ENCODE measurements around the gene SBF2. TPM values are rescaled to one million over a fixed set of nuclear protein-coding genes. Genes with fewer than 3 reads are reported as not detected.
A peak's percentile ranks its signal among the peaks of the same experiment; 100 is the strongest.

The SBF2 gene
- total RNA-seq, 2 experiments from 2014 or later, result 14.2 to 15.2 TPM

DNA sequence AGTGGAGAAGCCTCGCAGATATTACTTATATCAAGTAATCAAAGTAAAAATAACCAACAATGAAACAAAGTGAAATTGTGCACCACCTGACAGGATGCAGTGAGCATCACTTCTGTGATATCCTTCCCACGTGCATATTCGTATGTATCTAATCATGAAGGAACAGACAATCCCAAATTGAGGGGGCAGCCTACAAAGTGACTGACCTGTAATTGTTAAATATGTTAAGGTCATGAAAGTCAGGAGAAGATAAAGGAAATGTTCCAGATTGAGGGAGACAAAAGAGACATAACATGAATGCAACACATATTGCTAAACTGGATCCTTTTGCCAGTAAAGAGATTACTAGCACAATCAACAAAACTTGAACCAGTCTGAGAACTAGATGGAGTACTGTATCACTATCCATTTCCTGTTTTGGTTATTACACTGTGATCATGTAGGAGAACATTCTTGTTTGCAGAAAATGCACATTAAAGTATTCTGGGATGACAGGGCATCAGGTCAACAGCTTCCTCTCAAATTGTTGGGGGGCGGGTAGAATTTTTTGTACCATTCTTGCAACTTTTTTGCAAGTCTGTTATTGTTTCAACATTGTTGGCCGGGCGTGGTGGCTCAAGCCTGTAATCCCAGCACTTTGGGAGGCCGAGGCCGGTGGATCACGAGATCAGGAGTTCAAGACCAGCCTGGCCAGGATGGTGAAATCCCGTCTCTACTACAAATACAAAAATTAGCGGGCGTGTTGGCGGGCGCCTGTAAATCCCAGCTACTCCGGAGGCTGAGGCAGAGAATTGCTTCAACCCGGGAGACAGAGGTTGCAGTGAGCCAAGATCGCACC, 2.0 kb downstream of the SBF2 start:
- Histone ChIP-seq H3K27me3 (ENCODE audit: control insufficient read depth in 1 of 2, insufficient read depth in 2 of 2, low read length in 2 of 2) (peaks cover 5 to 23% of the 10 kb centered on the region in 2 experiments), H3K4me1 (ENCODE audit: insufficient read depth, low read length) (peaks cover 24% of the 10 kb centered on the region), H3K9me3 (ENCODE audit: control insufficient read depth in 1 of 2, insufficient read depth in 1 of 2, low read length in 2 of 2) (peaks cover 0 to 3% of the 10 kb centered on the region in 2 experiments), H3K27ac (ENCODE audit: low read depth in 1 of 2, low read length in 2 of 2) (no peak overlapping the region), H3K36me3 (ENCODE audit: insufficient read depth, low read length) (no peaks in the 10 kb centered on the region), H3K4me3 (ENCODE audit: low read length) (no peak overlapping the region)
- TF ChIP-seq, protein P1, sequence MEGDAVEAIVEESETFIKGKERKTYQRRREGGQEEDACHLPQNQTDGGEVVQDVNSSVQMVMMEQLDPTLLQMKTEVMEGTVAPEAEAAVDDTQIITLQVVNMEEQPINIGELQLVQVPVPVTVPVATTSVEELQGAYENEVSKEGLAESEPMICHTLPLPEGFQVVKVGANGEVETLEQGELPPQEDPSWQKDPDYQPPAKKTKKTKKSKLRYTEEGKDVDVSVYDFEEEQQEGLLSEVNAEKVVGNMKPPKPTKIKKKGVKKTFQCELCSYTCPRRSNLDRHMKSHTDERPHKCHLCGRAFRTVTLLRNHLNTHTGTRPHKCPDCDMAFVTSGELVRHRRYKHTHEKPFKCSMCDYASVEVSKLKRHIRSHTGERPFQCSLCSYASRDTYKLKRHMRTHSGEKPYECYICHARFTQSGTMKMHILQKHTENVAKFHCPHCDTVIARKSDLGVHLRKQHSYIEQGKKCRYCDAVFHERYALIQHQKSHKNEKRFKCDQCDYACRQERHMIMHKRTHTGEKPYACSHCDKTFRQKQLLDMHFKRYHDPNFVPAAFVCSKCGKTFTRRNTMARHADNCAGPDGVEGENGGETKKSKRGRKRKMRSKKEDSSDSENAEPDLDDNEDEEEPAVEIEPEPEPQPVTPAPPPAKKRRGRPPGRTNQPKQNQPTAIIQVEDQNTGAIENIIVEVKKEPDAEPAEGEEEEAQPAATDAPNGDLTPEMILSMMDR (IDR thresholded peaks at IDR 0.05), result no peak
- H3K27ac Mint-ChIP-seq, result no peak overlapping the region
- no peaks in the 10 kb centered on the region for H3K9me3 Mint-ChIP-seq
- peaks cover 4% of the 10 kb centered on the region for H3K36me3 Mint-ChIP-seq (ENCODE audit: low read depth)
- DNase-seq (no peak), ATAC-seq (ENCODE audit: poor library complexity) (no peak)
- peak overlapping the region; percentile 84 for H3K4me3 Mint-ChIP-seq
- peaks cover 28% of the 10 kb centered on the region for H3K27me3 Mint-ChIP-seq
- CTCF ChIA-PET, result interaction anchor here (0.7 to 1.4 kb wide), 2 partner anchors 16 to 1634 kb away, joined by 3 to 4 read pairs; no protein-coding TSS in a partner anchor
- intact Hi-C loops (cut with DNase I, micrococcal nuclease), result loop anchor here in 1 of 2 experiments (5.0 to 10.0 kb wide), 4 partner anchors 163 to 1377 kb away; partner anchors contain the start of genes AKIP1 and AMPD3
- peaks cover 28% of the 10 kb centered on the region for H3K4me1 Mint-ChIP-seq (ENCODE audit: low read depth)
- POLR2A ChIA-PET, result interaction anchor here (1.1 to 1.2 kb wide), 2 partner anchors 11 to 14 kb away, joined by 3 to 6 read pairs; no protein-coding TSS in a partner anchor

DNA sequence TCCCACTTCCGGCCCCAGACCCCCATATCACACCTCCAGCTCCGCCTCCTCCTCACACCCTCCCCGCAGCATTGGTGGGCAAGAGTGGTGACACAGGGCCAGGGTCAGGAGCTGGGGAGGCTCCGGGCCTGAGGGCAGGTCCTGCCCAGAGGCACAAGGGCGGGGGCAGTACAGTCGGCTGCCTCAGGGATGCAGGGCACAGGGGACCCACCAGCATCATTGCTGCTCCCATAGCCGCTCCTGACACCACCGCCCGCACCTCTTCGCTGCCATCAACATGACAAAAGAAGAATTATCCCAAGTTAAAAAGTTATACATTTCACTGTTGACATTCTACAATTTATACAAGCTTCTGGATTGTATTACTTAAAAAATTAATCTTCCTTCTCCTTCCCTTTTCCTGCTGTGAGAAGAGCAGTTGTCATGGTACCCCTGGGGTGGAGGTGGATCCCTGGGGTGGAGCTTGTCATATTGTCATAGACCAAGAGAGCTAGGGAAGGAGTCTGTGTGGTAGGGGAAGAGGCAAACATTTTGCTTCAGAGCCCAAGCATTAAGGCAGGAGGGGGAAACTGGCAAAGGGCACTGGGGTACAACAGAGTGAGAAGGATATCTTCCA, 4.1 kb downstream of the SBF2 start:
- CTCF ChIA-PET, result no interaction called here
- H3K27me3 ChIP-seq (ENCODE audit: control insufficient read depth in 1 of 2, insufficient read depth in 2 of 2, low read length in 2 of 2), result peaks cover 5 to 8% of the 10 kb centered on the region in 2 experiments
- POLR2A ChIA-PET, result no interaction called here
- peaks cover 1% of the 10 kb centered on the region for H3K36me3 Mint-ChIP-seq (ENCODE audit: low read depth)
- H3K4me1 ChIP-seq (ENCODE audit: insufficient read depth, low read length), result peaks cover 20% of the 10 kb centered on the region
- no peak overlapping the region for H3K27ac ChIP-seq (ENCODE audit: low read depth in 1 of 2, low read length in 2 of 2)
- H3K9me3 ChIP-seq (ENCODE audit: control insufficient read depth in 1 of 2, insufficient read depth in 1 of 2, low read length in 2 of 2), result peaks cover 0 to 3% of the 10 kb centered on the region in 2 experiments
- H3K4me1 Mint-ChIP-seq (ENCODE audit: low read depth), result peaks cover 18% of the 10 kb centered on the region
- peak in 1 of 14 experiments; percentile 16 for DNase-seq
- H3K36me3 ChIP-seq (ENCODE audit: insufficient read depth, low read length), result no peaks in the 10 kb centered on the region
- peak overlapping the region; percentile 7 for H3K4me3 Mint-ChIP-seq
- no peak overlapping the region for H3K27ac Mint-ChIP-seq
- H3K4me3 ChIP-seq (ENCODE audit: low read length), result no peak overlapping the region
- ATAC-seq (ENCODE audit: poor library complexity), result no peak
- TF ChIP-seq, protein P1 (IDR thresholded peaks at IDR 0.05), result no peak
- peaks cover 8% of the 10 kb centered on the region for H3K27me3 Mint-ChIP-seq
- intact Hi-C loops (cut with DNase I, micrococcal nuclease), result loop anchor here in 1 of 2 experiments (5.0 to 10.0 kb wide), 4 partner anchors 165 to 1375 kb away; partner anchors contain the start of genes AKIP1 and AMPD3
- H3K9me3 Mint-ChIP-seq, result no peaks in the 10 kb centered on the region

DNA sequence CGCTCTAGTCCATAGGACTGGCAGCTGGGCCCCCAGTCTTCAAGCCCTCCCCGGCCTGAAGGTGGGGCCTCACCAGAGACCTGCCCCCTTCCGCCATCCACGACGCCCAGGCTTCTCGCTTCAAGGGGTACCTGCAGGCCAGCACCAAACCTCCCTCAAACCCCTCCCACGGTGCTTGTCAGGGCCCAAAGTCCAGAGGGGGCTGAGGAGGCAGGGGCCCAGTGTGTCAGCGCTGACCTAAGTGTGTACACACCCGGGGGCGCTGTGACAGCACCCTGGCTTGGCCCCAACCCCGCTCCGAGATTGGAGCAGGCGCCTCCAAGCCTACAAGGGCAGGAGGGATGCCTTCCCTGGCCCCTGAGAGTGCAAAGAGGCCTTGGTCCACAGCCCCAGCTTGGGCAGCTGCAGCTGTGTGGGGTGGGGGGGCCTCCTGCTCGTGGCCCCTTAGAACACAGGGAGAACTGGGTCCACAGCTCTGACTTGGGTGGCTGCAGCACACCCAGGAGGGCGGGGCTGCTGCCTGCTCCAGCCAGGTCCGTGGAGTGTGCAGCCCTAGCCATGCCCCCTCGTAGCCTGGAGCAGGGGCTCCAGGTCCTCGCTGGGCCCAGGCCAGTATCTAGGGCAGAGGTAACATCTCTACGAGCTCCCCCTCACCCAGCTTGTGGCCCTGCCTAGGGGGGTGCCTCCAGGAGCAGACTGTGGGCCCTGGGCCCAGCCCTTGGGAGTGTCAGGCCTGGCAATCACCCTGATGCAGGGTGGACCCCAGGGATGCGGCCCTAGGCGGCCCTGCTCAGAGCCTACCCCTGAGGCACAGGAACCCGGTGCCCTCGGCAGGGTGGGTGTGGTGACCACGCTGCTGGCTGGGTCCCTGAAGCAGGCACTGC, 4.9 kb downstream of the SBF2 start:
- Histone ChIP-seq H3K27me3 (ENCODE audit: control insufficient read depth in 1 of 2, insufficient read depth in 2 of 2, low read length in 2 of 2) (peaks cover 0 to under 1% of the 10 kb centered on the region in 2 experiments), H3K36me3 (ENCODE audit: insufficient read depth, low read length) (no peaks in the 10 kb centered on the region), H3K4me1 (ENCODE audit: insufficient read depth, low read length) (peaks cover 13% of the 10 kb centered on the region), H3K9me3 (ENCODE audit: control insufficient read depth in 1 of 2, insufficient read depth in 1 of 2, low read length in 2 of 2) (no peaks in the 10 kb centered on the region), H3K27ac (ENCODE audit: low read depth in 1 of 2, low read length in 2 of 2) (no peak overlapping the region), H3K4me3 (ENCODE audit: low read length) (no peak overlapping the region)
- H3K4me3 Mint-ChIP-seq, result no peak overlapping the region
- peaks cover 6% of the 10 kb centered on the region for H3K27me3 Mint-ChIP-seq
- H3K36me3 Mint-ChIP-seq (ENCODE audit: low read depth), result no peaks in the 10 kb centered on the region
- CTCF ChIA-PET, result no interaction called here
- TF ChIP-seq, protein P1 (IDR thresholded peaks at IDR 0.05), result no peak
- no peaks in the 10 kb centered on the region for H3K9me3 Mint-ChIP-seq
- DNase-seq (peak in 1 of 14 experiments; percentile 11), ATAC-seq (ENCODE audit: poor library complexity) (no peak)
- intact Hi-C loops (cut with DNase I, micrococcal nuclease), result no loop called here
- no peak overlapping the region for H3K27ac Mint-ChIP-seq
- peaks cover 15% of the 10 kb centered on the region for H3K4me1 Mint-ChIP-seq (ENCODE audit: low read depth)
- POLR2A ChIA-PET, result no interaction called here
